AG04450 (cell line): Measurements from ENCODE around the gene HOXA2. TPM values are rescaled to one million over a fixed set of nuclear protein-coding genes. Genes with fewer than 3 reads are reported as not detected.

Experiments
- CTCF ChIA-PET: fragments of 300-600, 350-600 bp; formaldehyde crosslinking; extraction: SDS; loops from one replicate; lab custom pipeline; 2022; ENCODE audit warnings: antibody characterized with exemption, inconsistent platforms; lab: Charles Lee
- POLR2A ChIA-PET: fragments of 350-600 bp; formaldehyde crosslinking; extraction: SDS; loops from one replicate; lab custom pipeline; 2021; ENCODE audit warnings: antibody characterized with exemption, inconsistent platforms; lab: Yijun Ruan, JAX
- DNase-seq: peaks from one replicate; pipeline ENCODE4 v3.0.0-alpha.2; 2011; ENCODE audit warnings: low read depth, low spot score
- H3K27ac ChIP-seq: one replicate; pipeline ENCODE4 v1.5.1; 2012; ENCODE audit warnings: low read depth, low read length, control low read depth
- H3K27me3 ChIP-seq: one replicate; pipeline ENCODE4 v1.6.0; 2012; ENCODE audit warnings: low read length; ENCODE audit not compliant: control insufficient read depth, insufficient read depth
- H3K4me3 ChIP-seq: 2 replicates; pipeline ENCODE4 v1.5.1; 2011; ENCODE audit warnings: mild to moderate bottlenecking, low read depth, low read length, control low read depth
- H3K9me3 ChIP-seq: 2 replicates; pipeline ENCODE4 v1.5.1; 2012; ENCODE audit warnings: low read length; ENCODE audit not compliant: control insufficient read depth, insufficient read depth
- CTCF ChIP-seq: IDR thresholded peaks from 2 replicates; pipeline ENCODE4 v1.5.1; 2011; ENCODE audit warnings: low read depth, low read length, control low read depth, inconsistent platforms
- polyA plus RNA-seq: library from polyadenylated mRNA; depleted of rRNA; stranded (reverse); fragments of >200 nt; gene quantifications from 2 replicates; pipeline ENCODE4 v1.2.3, GENCODE V29; 2011

Gene HOXA2
- polyA plus RNA-seq, 1 experiment, result 4.1 TPM

GRCh38 chr7:27111751-27112277, 9.3 kb upstream of the HOXA2 start:
- POLR2A ChIA-PET, result interaction anchor here (1.5 kb wide), 1 partner anchor 15 kb away, joined by 3 read pairs; no protein-coding TSS in a partner anchor
- peak overlapping the region; percentile 84 for H3K4me3 ChIP-seq
- no peak for DNase-seq
- CTCF ChIA-PET, result no interaction called here
- no peaks in the 10 kb centered on the region for H3K27me3 ChIP-seq
- no peaks in the 10 kb centered on the region for H3K9me3 ChIP-seq
- peak overlapping the region; percentile 95 for H3K27ac ChIP-seq
- no peak for TF ChIP-seq CTCF

- no peak for DNase-seq
- Histone ChIP-seq H3K27me3 (no peaks in the 10 kb centered on the region), H3K9me3 (no peaks in the 10 kb centered on the region), H3K27ac (peak overlapping the region; percentile 95), H3K4me3 (peak overlapping the region; percentile 84)
- ChIA-PET POLR2A (interaction anchor here (0.6 to 1.7 kb wide), 10 partner anchors 9 to 71 kb away, joined by 3 to 15 read pairs (median 6); partner anchors contain the start of genes HOXA1, HOXA3 and HOXA5), CTCF (interaction anchor here (0.6 to 3.8 kb wide), 3 partner anchors 30 to 435 kb away, joined by 3 to 18 read pairs (median 8); no protein-coding TSS in a partner anchor)
- peak; percentile 13; the same call in 1 of the 2 replicates for TF ChIP-seq CTCF
These were observed 8.7 kb upstream of the HOXA2 start for GRCh38 chr7:27111042-27111750.

GRCh38 chr7:27110186-27111031, 7.9 kb upstream of the HOXA2 start:
- ChIA-PET POLR2A (interaction anchor here (0.6 to 1.7 kb wide), 10 partner anchors 9 to 72 kb away, joined by 3 to 15 read pairs (median 6); partner anchors contain the start of genes HOXA1, HOXA3 and HOXA5), CTCF (interaction anchor here (0.5 to 3.8 kb wide), 7 partner anchors 31 to 1279 kb away, joined by 3 to 18 read pairs (median 6); partner anchors contain the start of gene HOXA5)
- no peak for TF ChIP-seq CTCF
- H3K9me3 ChIP-seq, result no peaks in the 10 kb centered on the region
- peak overlapping the region; percentile 84 for H3K4me3 ChIP-seq
- no peaks in the 10 kb centered on the region for H3K27me3 ChIP-seq
- DNase-seq, result peak; percentile 68
- H3K27ac ChIP-seq, result peak overlapping the region; percentile 95

- POLR2A ChIA-PET, result interaction anchor here (1.3 to 2.0 kb wide), 6 partner anchors 9 to 34 kb away, joined by 6 to 21 read pairs (median 13); partner anchors contain the start of gene HOXA5
- DNase-seq, result no peak
- Histone ChIP-seq H3K27ac (peak overlapping the region; percentile 95), H3K9me3 (no peaks in the 10 kb centered on the region), H3K4me3 (peak overlapping the region; percentile 37), H3K27me3 (no peaks in the 10 kb centered on the region)
- CTCF ChIA-PET, result interaction anchor here (0.5 to 3.8 kb wide), 9 partner anchors 11 to 1280 kb away, joined by 3 to 18 read pairs (median 5); partner anchors contain the start of gene HOXA5
- no peak for TF ChIP-seq CTCF
These were observed 7.1 kb upstream of the HOXA2 start for GRCh38 chr7:27109466-27110185.
